IPS-15b (cell line): ENCODE data around the gene MINAR1.

Experiments
- H3K27me3 ChIP-seq: one replicate; pipeline ENCODE4 v1.6.1; 2013; ENCODE audit warnings: low read length; ENCODE audit not compliant: control insufficient read depth, insufficient read depth
- H3K36me3 ChIP-seq: one replicate; pipeline ENCODE4 v1.6.1; 2013; ENCODE audit warnings: low read length; ENCODE audit not compliant: control insufficient read depth, insufficient read depth
- H3K4me1 ChIP-seq: one replicate; pipeline ENCODE4 v1.6.1; 2013; ENCODE audit warnings: mild to moderate bottlenecking, low read length; ENCODE audit not compliant: control insufficient read depth, insufficient read depth
- H3K4me3 ChIP-seq: one replicate; pipeline ENCODE4 v1.5.1; 2013; ENCODE audit warnings: low read depth, low read length
- H3K9ac ChIP-seq: one replicate; pipeline ENCODE4 v1.6.1; 2013; ENCODE audit warnings: low read depth, mild to moderate bottlenecking, low read length
- H3K9me3 ChIP-seq: one replicate; pipeline ENCODE4 v1.6.1; 2013; ENCODE audit warnings: mild to moderate bottlenecking, low read length; ENCODE audit not compliant: control insufficient read depth, insufficient read depth

Gene MINAR1

GRCh38 chr15:79454063-79454462 is 21.9 kb downstream of the MINAR1 start:
- Histone ChIP-seq H3K9ac (no peak overlapping the region), H3K36me3 (no peaks in the 10 kb centered on the region), H3K4me1 (peaks cover 2% of the 10 kb centered on the region), H3K9me3 (no peaks in the 10 kb centered on the region), H3K4me3 (no peak overlapping the region), H3K27me3 (no peaks in the 10 kb centered on the region)

DNA sequence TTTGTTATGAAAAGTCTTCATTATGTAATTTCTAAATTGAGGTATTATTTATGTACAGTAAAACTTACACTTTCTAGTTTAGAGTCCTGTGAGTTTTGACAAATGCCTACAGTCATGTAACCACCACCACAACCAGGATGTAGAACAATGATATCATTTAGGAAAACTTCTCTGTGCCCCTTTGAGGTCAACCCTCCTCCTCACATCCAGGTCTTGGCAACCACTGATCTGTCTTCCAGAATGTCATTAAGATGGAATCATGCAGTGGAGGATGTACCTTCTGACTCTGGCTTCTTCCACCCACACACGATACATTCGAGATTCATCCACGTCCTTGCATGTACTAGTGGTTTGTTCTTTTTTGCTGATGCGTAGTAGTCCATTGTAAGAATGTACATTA is 23.2 kb downstream of the MINAR1 start:
- H3K36me3 ChIP-seq: no peaks in the 10 kb centered on the region
- no peaks in the 10 kb centered on the region for H3K27me3 ChIP-seq
- H3K9ac ChIP-seq: no peak overlapping the region
- H3K4me3 ChIP-seq: no peak overlapping the region
- no peaks in the 10 kb centered on the region for H3K9me3 ChIP-seq
- H3K4me1 ChIP-seq: peaks cover 2% of the 10 kb centered on the region

GRCh38 chr15:79455943-79456342 is 23.8 kb downstream of the MINAR1 start:
- Histone ChIP-seq H3K9ac (no peak overlapping the region), H3K4me1 (peaks cover 2% of the 10 kb centered on the region), H3K9me3 (no peaks in the 10 kb centered on the region), H3K36me3 (no peaks in the 10 kb centered on the region), H3K4me3 (no peak overlapping the region), H3K27me3 (no peaks in the 10 kb centered on the region)

GRCh38 chr15:79458491-79458890 is 26.4 kb downstream of the MINAR1 start:
- H3K9me3 ChIP-seq: no peaks in the 10 kb centered on the region
- H3K36me3 ChIP-seq: no peaks in the 10 kb centered on the region
- H3K27me3 ChIP-seq: no peaks in the 10 kb centered on the region
- no peak overlapping the region for H3K4me3 ChIP-seq
- H3K4me1 ChIP-seq: no peaks in the 10 kb centered on the region
- H3K9ac ChIP-seq: no peak overlapping the region

- Histone ChIP-seq H3K27me3 (no peaks in the 10 kb centered on the region), H3K4me3 (no peak overlapping the region), H3K4me1 (no peaks in the 10 kb centered on the region), H3K9ac (no peak overlapping the region), H3K9me3 (no peaks in the 10 kb centered on the region), H3K36me3 (no peaks in the 10 kb centered on the region)
Observed at GRCh38 chr15:79459666-79460065, 27.5 kb downstream of the MINAR1 start.

DNA sequence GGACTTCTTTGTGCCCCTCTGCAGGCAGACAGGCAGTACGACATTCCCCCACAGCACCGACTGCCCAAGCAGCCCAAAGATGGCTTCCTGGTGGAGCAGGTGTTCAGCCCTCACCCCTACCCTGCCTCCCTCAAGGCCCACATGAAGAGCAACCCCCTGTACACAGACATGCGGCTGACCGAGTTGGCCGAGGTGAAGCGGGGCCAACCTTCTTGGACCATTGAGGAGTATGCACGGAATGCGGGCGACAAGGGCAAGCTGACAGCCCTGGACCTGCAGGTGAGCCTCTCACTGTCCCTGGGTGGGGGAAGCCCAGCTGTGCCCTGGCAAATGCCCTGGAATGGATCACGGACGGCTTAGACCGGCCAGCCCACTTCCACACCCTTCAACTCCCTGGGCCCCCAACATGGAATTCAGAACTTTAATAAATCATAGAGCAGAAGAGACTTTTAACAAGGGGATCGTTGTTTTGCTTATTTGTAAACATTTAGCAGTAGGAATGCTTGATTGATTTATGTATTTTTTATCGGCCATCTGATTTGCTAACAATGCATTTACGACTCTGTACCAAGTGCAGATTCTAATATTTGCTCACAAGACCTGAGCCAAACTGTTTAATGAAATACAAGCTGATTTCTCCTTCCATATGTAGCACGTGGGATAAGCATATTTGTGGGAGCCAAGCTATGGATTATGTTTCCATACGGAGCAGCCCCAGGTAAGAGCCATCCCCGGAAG is 31.1 kb downstream of the MINAR1 start:
- Histone ChIP-seq H3K4me1 (no peaks in the 10 kb centered on the region), H3K9me3 (no peaks in the 10 kb centered on the region), H3K36me3 (no peaks in the 10 kb centered on the region)

GRCh38 chr15:79463781-79464270 is 31.7 kb downstream of the MINAR1 start:
- Histone ChIP-seq H3K9me3 (no peaks in the 10 kb centered on the region), H3K9ac (no peak overlapping the region), H3K4me3 (no peak overlapping the region), H3K4me1 (no peaks in the 10 kb centered on the region), H3K27me3 (no peaks in the 10 kb centered on the region), H3K36me3 (no peaks in the 10 kb centered on the region)

More for the DNA sequence above, 31.1 kb downstream of the MINAR1 start:
- Histone ChIP-seq H3K27me3 (no peaks in the 10 kb centered on the region), H3K4me3 (no peak overlapping the region), H3K9ac (no peak overlapping the region)

DNA sequence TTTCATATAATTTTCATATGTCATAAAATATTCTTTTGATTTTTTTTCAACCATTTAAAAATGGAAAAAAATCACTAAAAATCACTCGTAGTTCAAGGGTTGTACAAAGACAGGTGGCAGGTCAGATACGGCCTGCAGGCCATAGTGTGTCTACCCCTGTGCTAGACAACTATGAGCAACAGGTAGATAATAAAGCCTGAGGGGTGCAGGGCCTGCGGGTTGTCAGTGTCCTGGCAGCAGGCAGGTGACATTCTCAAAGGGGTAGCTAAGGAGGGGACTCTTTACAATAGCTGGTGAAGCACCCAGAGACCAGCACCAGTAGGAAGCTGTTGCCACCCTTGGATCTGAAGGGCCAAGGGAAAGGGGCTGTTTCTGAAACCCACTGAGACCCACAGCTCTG is 34.4 kb downstream of the MINAR1 start:
- H3K4me3 ChIP-seq: no peak overlapping the region
- no peaks in the 10 kb centered on the region for H3K27me3 ChIP-seq
- no peaks in the 10 kb centered on the region for H3K9me3 ChIP-seq
- H3K9ac ChIP-seq: no peak overlapping the region
- H3K36me3 ChIP-seq: no peaks in the 10 kb centered on the region
- H3K4me1 ChIP-seq: no peaks in the 10 kb centered on the region

GRCh38 chr15:79467865-79468586 is 35.9 kb downstream of the MINAR1 start:
- Histone ChIP-seq H3K9me3 (no peaks in the 10 kb centered on the region), H3K27me3 (no peaks in the 10 kb centered on the region), H3K4me3 (no peak overlapping the region), H3K4me1 (no peaks in the 10 kb centered on the region), H3K9ac (no peak overlapping the region), H3K36me3 (no peaks in the 10 kb centered on the region)

DNA sequence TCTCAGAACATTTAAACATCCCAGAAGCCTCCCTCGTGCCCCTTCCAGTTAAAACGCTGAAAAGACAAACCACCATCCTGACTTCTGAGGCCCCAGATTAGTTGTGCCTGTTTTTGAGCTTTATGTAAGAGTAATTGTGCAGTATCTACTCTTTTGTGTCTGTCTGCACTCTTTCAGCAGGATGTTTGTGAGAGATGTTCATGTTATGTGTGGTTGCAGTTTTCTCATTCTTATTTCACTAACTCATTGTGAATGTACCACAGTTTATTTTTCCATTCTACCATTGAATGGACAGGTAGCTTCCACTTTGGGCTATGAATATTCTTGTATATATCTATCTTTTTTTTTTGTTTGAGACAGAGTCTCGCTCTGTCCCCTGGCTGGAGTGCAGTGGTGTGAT is 40.3 kb downstream of the MINAR1 start:
- Histone ChIP-seq H3K4me3 (no peak overlapping the region), H3K4me1 (no peaks in the 10 kb centered on the region), H3K9me3 (no peaks in the 10 kb centered on the region), H3K9ac (no peak overlapping the region), H3K36me3 (no peaks in the 10 kb centered on the region), H3K27me3 (no peaks in the 10 kb centered on the region)

- no peak overlapping the region for H3K4me3 ChIP-seq
- H3K27me3 ChIP-seq: no peaks in the 10 kb centered on the region
- no peaks in the 10 kb centered on the region for H3K9me3 ChIP-seq
- no peaks in the 10 kb centered on the region for H3K4me1 ChIP-seq
- H3K36me3 ChIP-seq: no peaks in the 10 kb centered on the region
- H3K9ac ChIP-seq: no peak overlapping the region
Observed at GRCh38 chr15:79474252-79474651, 42.1 kb downstream of the MINAR1 start.

DNA sequence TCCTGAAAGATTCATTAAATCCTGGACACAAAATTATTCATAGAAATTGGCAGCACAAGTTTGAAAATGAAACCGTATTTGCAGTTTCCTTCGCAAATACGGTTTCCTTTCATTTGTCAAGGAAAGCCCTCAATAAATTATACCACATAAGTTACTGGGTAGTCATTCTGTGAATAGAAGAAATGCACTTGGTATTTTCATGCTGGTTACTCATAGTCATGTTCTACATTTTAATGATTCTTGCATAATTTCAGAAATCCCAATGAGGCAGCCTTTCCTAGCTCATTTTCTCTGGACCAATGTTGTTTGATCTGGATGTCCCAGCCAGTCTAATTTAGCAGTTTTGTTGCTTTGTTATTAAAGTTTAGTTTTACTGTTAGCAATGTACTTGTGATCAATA is 43.2 kb downstream of the MINAR1 start:
- Histone ChIP-seq H3K27me3 (no peaks in the 10 kb centered on the region), H3K4me1 (no peaks in the 10 kb centered on the region), H3K4me3 (no peak overlapping the region), H3K36me3 (no peaks in the 10 kb centered on the region), H3K9ac (no peak overlapping the region), H3K9me3 (no peaks in the 10 kb centered on the region)
